A549 treated with CORT108297 at 1 μM for 4 hours (cell line): ENCODE measurements around the gene REXO2. TPM values are rescaled to one million over a fixed set of nuclear protein-coding genes. Genes with fewer than 3 reads are reported as not detected.

Source experiments
- total RNA-seq: library from RNA; stranded (reverse); fragments of 200-300 nt; extraction: Qiagen RNA extraction; gene quantifications from 5 replicates; pipeline ENCODE4 v1.2.3, GENCODE V29; 2022

REXO2 gene
- 101 to 117 TPM (median 106 TPM) in 5 replicates for total RNA-seq

DNA sequence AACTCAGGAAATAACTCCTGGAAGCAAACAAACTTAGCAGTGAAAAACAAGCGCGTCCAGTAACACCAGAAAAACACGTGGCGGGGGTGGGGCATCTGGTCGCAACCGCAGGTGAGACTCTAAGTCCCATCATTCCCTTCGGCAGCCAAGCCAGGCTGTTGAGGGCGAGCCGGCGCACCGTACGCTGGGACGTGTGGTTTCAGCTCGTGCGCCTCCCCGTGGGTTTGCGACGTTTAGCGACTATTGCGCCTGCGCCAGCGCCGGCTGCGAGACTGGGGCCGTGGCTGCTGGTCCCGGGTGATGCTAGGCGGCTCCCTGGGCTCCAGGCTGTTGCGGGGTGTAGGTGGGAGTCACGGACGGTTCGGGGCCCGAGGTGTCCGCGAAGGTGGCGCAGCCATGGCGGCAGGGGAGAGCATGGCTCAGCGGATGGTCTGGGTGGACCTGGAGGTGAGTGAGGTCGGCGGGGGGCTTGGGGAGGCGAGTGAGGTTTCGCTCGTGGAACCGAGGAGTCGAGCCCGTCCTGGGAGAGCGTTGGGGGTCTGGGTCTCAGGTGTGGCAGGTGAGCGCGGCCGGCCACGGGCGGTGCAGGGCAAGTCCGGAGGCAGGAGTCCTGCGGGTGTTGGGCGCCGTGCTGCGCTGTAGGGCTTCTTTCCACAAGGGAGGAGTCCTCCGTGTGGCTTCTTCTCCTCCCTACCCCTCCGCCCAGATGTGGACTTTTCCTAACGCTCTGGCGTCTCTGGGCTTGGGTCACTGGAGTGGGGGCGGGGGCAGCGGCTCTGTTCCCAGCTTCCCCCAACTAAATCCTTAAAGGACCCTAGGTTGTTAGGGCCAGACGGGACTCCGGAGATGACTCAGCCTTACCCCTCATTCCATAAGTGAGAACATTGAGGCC is at the start of gene REXO2:
Gene REXO2 (plus strand): TSS at position 239 of the 892 bp plus-strand sequence. CDS start 62 bp downstream, at position 301.

DNA sequence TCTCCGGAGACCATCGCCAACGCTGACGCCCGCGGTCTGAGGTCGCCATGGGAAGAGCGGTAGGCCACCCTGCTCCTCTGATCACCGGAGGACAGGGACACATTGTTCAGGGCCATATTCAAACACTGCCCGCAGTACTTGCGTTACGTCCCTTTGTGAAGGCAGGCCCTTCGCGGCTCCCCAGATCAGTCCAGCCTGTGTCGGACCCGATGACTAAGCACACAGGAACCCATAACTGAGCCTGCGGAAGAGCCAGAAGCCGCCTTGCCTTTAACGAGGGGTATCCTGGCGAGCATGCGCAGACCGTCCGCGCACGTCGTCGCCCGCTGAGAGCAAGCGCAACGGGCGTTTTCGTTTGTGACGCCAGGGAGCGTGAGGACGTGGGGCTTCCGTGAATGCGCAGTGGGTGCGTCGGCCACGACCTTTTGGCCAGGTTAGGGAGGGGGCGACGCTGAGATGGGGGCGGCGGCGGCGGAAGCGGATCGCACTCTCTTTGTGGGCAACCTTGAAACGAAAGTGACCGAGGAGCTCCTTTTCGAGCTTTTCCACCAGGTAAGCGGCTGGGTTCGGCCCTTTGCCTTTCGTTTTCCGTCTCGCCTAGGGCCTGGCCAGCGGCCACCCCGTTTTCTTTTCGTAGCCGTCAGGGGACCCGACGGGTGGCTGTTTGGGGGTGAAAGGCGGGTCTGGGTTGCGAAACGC is 38.9 kb upstream of the REXO2 start, which contains the start of the genes C11orf71 and RBM7:
Gene C11orf71 (minus strand): TSS at position 296 of the 699 bp plus-strand sequence. CDS start 180 bp downstream, at position 116.
Gene RBM7 (plus strand): TSS at position 451 of the 699 bp plus-strand sequence. CDS start 6 bp downstream, at position 457.

Other genes with a start within 250 kb of the REXO2 start
- 216 to 289 TPM (median 270 TPM) in 5 replicates for gene NNMT, start 143.1 kb upstream of the REXO2 start, total RNA-seq
- gene C11orf71, start 39.0 kb upstream of the REXO2 start, total RNA-seq, result 3.3 to 4.6 TPM (median 3.8 TPM) in 5 replicates
- gene RBM7, start 38.8 kb upstream of the REXO2 start, total RNA-seq, result 20.8 to 30.1 TPM (median 25.9 TPM) in 5 replicates
- gene NXPE1, start 120.4 kb downstream of the REXO2 start, total RNA-seq, result not detected in 5 replicates
- not detected in 5 replicates for gene NXPE4, start 156.3 kb downstream of the REXO2 start, total RNA-seq
- gene NXPE2, start 239.1 kb downstream of the REXO2 start, total RNA-seq, result 0.05 TPM in 1 of 5 replicates, not detected in the others